H9 (cell line): ENCODE measurements around the gene TMCC1. TPM values are rescaled to one million over a fixed set of nuclear protein-coding genes. Genes with fewer than 3 reads are reported as not detected.
"Not testable (repeated sequence)": the region's sequence is repeated elsewhere in the genome, so short reads cannot be mapped to it uniquely, and the experiment has no call there.

Experiments used
- DNase-seq: peaks from one replicate; pipeline ENCODE4 v3.0.0-alpha.2; 2017
- H2AFZ ChIP-seq: one replicate; pipeline ENCODE4 v1.6.1; 2013; ENCODE audit warnings: mild to moderate bottlenecking, low read length, control low read depth, moderate library complexity
- H2AK5ac ChIP-seq: 2 replicates; pipeline ENCODE4 v1.6.1; 2013; ENCODE audit warnings: low read length, control low read depth, mixed read lengths; ENCODE audit not compliant: insufficient read length
- H2BK120ac ChIP-seq: one replicate; pipeline ENCODE4 v1.6.1; 2013; ENCODE audit warnings: low read depth, mild to moderate bottlenecking, low read length, control low read depth, inconsistent platforms; ENCODE audit not compliant: poor library complexity, severe bottlenecking
- H2BK12ac ChIP-seq: 2 replicates; pipeline ENCODE4 v1.6.1; 2013; ENCODE audit warnings: low read length, control low read depth, mixed read lengths, low read depth; ENCODE audit not compliant: insufficient read length
- H2BK15ac ChIP-seq: 2 replicates; pipeline ENCODE4 v1.6.1; 2013; ENCODE audit warnings: low read depth, low read length, control low read depth
- H2BK20ac ChIP-seq: one replicate; pipeline ENCODE4 v1.6.1; 2013; ENCODE audit warnings: low read depth, mild to moderate bottlenecking, low read length, control low read depth, inconsistent platforms; ENCODE audit not compliant: poor library complexity, severe bottlenecking
- H2BK5ac ChIP-seq: 2 replicates; pipeline ENCODE4 v1.6.1; 2013; ENCODE audit warnings: low read length, control low read depth, mixed read lengths; ENCODE audit not compliant: insufficient read length
- H3K14ac ChIP-seq: 2 replicates; pipeline ENCODE4 v1.6.1; 2013; ENCODE audit warnings: low read length, control low read depth; ENCODE audit not compliant: insufficient read depth
- H3K18ac ChIP-seq: 2 replicates; pipeline ENCODE4 v1.6.1; 2013; ENCODE audit warnings: low read depth, mild to moderate bottlenecking, mixed read lengths, low read length, control low read depth; ENCODE audit not compliant: insufficient read length
- H3K23ac ChIP-seq: 2 replicates; pipeline ENCODE4 v1.6.1; 2013; ENCODE audit warnings: low read length, control low read depth, mixed read lengths, low read depth; ENCODE audit not compliant: insufficient read length
- H3K23me2 ChIP-seq: 2 replicates; pipeline ENCODE4 v1.6.1; 2013; ENCODE audit warnings: low read depth, mild to moderate bottlenecking, mixed read lengths, low read length, control low read depth; ENCODE audit not compliant: insufficient read length, poor library complexity, severe bottlenecking
- H3K27ac ChIP-seq: 2 replicates; pipeline ENCODE4 v1.5.1; 2013; ENCODE audit warnings: low read length, control low read depth, mixed read lengths, low read depth; ENCODE audit not compliant: insufficient read length
- H3K27me3 ChIP-seq: 2 replicates; pipeline ENCODE4 v1.6.1; 2013; ENCODE audit warnings: low read length, control low read depth, inconsistent platforms; ENCODE audit not compliant: insufficient read depth
- H3K4ac ChIP-seq: 2 replicates; pipeline ENCODE4 v1.6.1; 2013; ENCODE audit warnings: low read depth, mild to moderate bottlenecking, control low read depth, inconsistent platforms, low read length, moderate library complexity
- H3K4me1 ChIP-seq: 2 replicates; pipeline ENCODE4 v1.6.1; 2013; ENCODE audit warnings: low read length, control low read depth, inconsistent platforms; ENCODE audit not compliant: insufficient read depth
- H3K4me2 ChIP-seq: 2 replicates; pipeline ENCODE4 v1.6.1; 2013; ENCODE audit warnings: low read length, control low read depth, mixed read lengths; ENCODE audit not compliant: insufficient read length, insufficient read depth
- H3K56ac ChIP-seq: 2 replicates; pipeline ENCODE4 v1.6.1; 2013; ENCODE audit warnings: low read depth, mild to moderate bottlenecking, mixed read lengths, low read length, control low read depth; ENCODE audit not compliant: insufficient read length
- H3K79me1 ChIP-seq: 2 replicates; pipeline ENCODE4 v1.6.1; 2013; ENCODE audit warnings: low read depth, mild to moderate bottlenecking, moderate library complexity, low read length, control low read depth, inconsistent platforms; ENCODE audit not compliant: insufficient read depth, poor library complexity, severe bottlenecking
- H3K79me2 ChIP-seq: 2 replicates; pipeline ENCODE4 v1.6.1; 2013; ENCODE audit warnings: low read length, control low read depth, inconsistent platforms; ENCODE audit not compliant: insufficient read depth
- H3K9ac ChIP-seq: 2 replicates; pipeline ENCODE4 v1.6.1; 2013; ENCODE audit warnings: low read length, control low read depth, mixed read lengths; ENCODE audit not compliant: insufficient read length; ENCODE audit errors: extremely low read depth
- H3K9me3 ChIP-seq: one replicate; pipeline ENCODE4 v1.6.1; 2013; ENCODE audit warnings: low read depth, low read length, inconsistent platforms; ENCODE audit not compliant: control insufficient read depth
- H3T11ph ChIP-seq: one replicate; pipeline ENCODE4 v1.6.1; 2013; ENCODE audit warnings: mild to moderate bottlenecking, low read length, control low read depth, inconsistent platforms
- H4K20me1 ChIP-seq: one replicate; pipeline ENCODE4 v1.6.1; 2013; ENCODE audit not compliant: control insufficient read depth, insufficient read length, insufficient read depth
- H4K5ac ChIP-seq: 2 replicates; pipeline ENCODE4 v1.6.1; 2013; ENCODE audit warnings: low read depth, mild to moderate bottlenecking, mixed read lengths, low read length, control low read depth; ENCODE audit not compliant: insufficient read length
- H4K8ac ChIP-seq: replicated peaks from 2 replicates; pipeline ENCODE4 v1.6.1; 2013; ENCODE audit warnings: low read length, control low read depth, mixed read lengths, low read depth; ENCODE audit not compliant: insufficient read length
- H4K91ac ChIP-seq: 2 replicates; pipeline ENCODE4 v1.6.1; 2013; ENCODE audit warnings: low read depth, mild to moderate bottlenecking, moderate library complexity, mixed read lengths, low read length, control low read depth; ENCODE audit not compliant: insufficient read length
- H3K27ac Mint-ChIP-seq, 3 experiments: 2 replicates in 2 of 3; 3 replicates in 1 of 3; pipeline ENCODE4 v1.8.0; 2020 to 2021; ENCODE audit warnings: mixed read lengths in 3 of 3, mild to moderate bottlenecking in 1 of 3, moderate library complexity in 1 of 3
- H3K27me3 Mint-ChIP-seq: 2 replicates; pipeline ENCODE4 v1.8.0; 2021; ENCODE audit warnings: low read depth, mild to moderate bottlenecking, moderate library complexity, mixed read lengths
- H3K36me3 Mint-ChIP-seq, 3 experiments: 2 replicates in 2 of 3; 3 replicates in 1 of 3; pipeline ENCODE4 v1.8.0; 2020 to 2021; ENCODE audit warnings: low read depth in 3 of 3, mixed read lengths in 3 of 3; ENCODE audit not compliant: insufficient read depth in 1 of 3
- H3K4me1 Mint-ChIP-seq, 2 experiments: 2 replicates each; pipeline ENCODE4 v1.8.0; 2020; ENCODE audit warnings: mixed read lengths in 2 of 2
- H3K4me3 Mint-ChIP-seq, 2 experiments: 2 replicates in 1 of 2; 3 replicates in 1 of 2; pipeline ENCODE4 v1.8.0; 2020 to 2021; ENCODE audit warnings: mild to moderate bottlenecking in 2 of 2, mixed read lengths in 2 of 2, moderate library complexity in 1 of 2
- H3K9me3 Mint-ChIP-seq, 2 experiments: 2 replicates in 1 of 2; 3 replicates in 1 of 2; pipeline ENCODE4 v1.8.0; 2020; ENCODE audit warnings: mild to moderate bottlenecking in 2 of 2, mixed read lengths in 2 of 2, moderate library complexity in 1 of 2
- CTCF ChIP-seq: fragments of 200-600 bp; sonication (generic); conservative IDR thresholded peaks from 3 replicates; pipeline ENCODE4 v1.8.0; 2021; ENCODE audit warnings: antibody characterized with exemption, mild to moderate bottlenecking
- WGBS: extraction: QIAGEN DNeasy Blood & Tissue Kit; methylation state at CpG from one replicate; pipeline ENCODE4 v1.1.7; 2013; ENCODE audit warnings: missing lambda C conversion rate, low lambda C conversion rate, mixed read lengths; ENCODE audit not compliant: insufficient read length; ENCODE audit errors: extremely low coverage; 5-methylcytosine and 5-hydroxymethylcytosine counted together
- total RNA-seq: library from RNA; stranded (reverse); gene quantifications from 2 replicates; pipeline ENCODE4 v1.2.1, GENCODE V29; 2021

Gene TMCC1
- total RNA-seq, 1 experiment from 2014 or later = 24.4 TPM

- H3K79me1 ChIP-seq = no peaks in the 10 kb centered on the region
- no peak overlapping the region for H3K23ac ChIP-seq
- H3K36me3 Mint-ChIP-seq = peaks cover 10 to 26% (median 18%) of the 10 kb centered on the region in 3 experiments
- no peak overlapping the region for H3K56ac ChIP-seq
- no peak overlapping the region for H2BK15ac ChIP-seq
- no peak overlapping the region for H3K27ac Mint-ChIP-seq
- no peak for DNase-seq
- no peaks in the 10 kb centered on the region for H3K27me3 ChIP-seq
- H2AK5ac ChIP-seq = no peak overlapping the region
- no peaks in the 10 kb centered on the region for H3K4me1 ChIP-seq
- H3K18ac ChIP-seq = no peak overlapping the region
- H4K8ac ChIP-seq = no peak overlapping the region
- H4K91ac ChIP-seq = no peak overlapping the region
- no peak overlapping the region for H2BK20ac ChIP-seq
- no peak overlapping the region for H4K5ac ChIP-seq
- H2BK120ac ChIP-seq = no peak overlapping the region
- H3K4ac ChIP-seq = no peak overlapping the region
- no peak overlapping the region for H3T11ph ChIP-seq
- H3K23me2 ChIP-seq = no peaks in the 10 kb centered on the region
- peaks cover 36 to 41% of the 10 kb centered on the region in 2 experiments for H3K9me3 Mint-ChIP-seq
- no peaks in the 10 kb centered on the region for H3K4me1 Mint-ChIP-seq
- H3K4me2 ChIP-seq = no peak overlapping the region
- H3K27ac ChIP-seq = no peak overlapping the region
- peaks cover 10% of the 10 kb centered on the region for H3K9me3 ChIP-seq
- no peak overlapping the region for H2AFZ ChIP-seq
- no peak overlapping the region for H3K9ac ChIP-seq
- H3K14ac ChIP-seq = no peak overlapping the region
- no peaks in the 10 kb centered on the region for H3K79me2 ChIP-seq
- no peak overlapping the region for H2BK5ac ChIP-seq
- H4K20me1 ChIP-seq = no peaks in the 10 kb centered on the region
- H3K27me3 Mint-ChIP-seq = peaks cover 3% of the 10 kb centered on the region; the same call in 1 of the 2 replicates
- H2BK12ac ChIP-seq = no peak overlapping the region
- no peak for TF ChIP-seq CTCF
- H3K4me3 Mint-ChIP-seq = no peak overlapping the region
These were observed 17.9 kb upstream of the TMCC1 start for GRCh38 chr3:129911261-129911861.

- H4K91ac ChIP-seq, H3K27me3 ChIP-seq, H4K8ac ChIP-seq, H3K9ac ChIP-seq, H3K4ac ChIP-seq, H3K23me2 ChIP-seq, DNase-seq, H2BK15ac ChIP-seq, H3K79me2 ChIP-seq, H3K4me1 Mint-ChIP-seq, H3K14ac ChIP-seq, H2AK5ac ChIP-seq, H4K20me1 ChIP-seq, H3K18ac ChIP-seq, H3K4me1 ChIP-seq, H2BK12ac ChIP-seq, H2BK120ac ChIP-seq, H3K4me3 Mint-ChIP-seq, H3K27me3 Mint-ChIP-seq, H2BK20ac ChIP-seq, H3K56ac ChIP-seq, H3K27ac Mint-ChIP-seq, H2AFZ ChIP-seq, H2BK5ac ChIP-seq, H3K23ac ChIP-seq, H3K79me1 ChIP-seq, H4K5ac ChIP-seq, H3T11ph ChIP-seq, H3K27ac ChIP-seq, H3K4me2 ChIP-seq: not testable (repeated sequence)
- peaks cover 27 to 33% (median 31%) of the 10 kb centered on the region in 3 experiments for H3K36me3 Mint-ChIP-seq
- peaks cover 27% of the 10 kb centered on the region for H3K9me3 ChIP-seq
- peaks cover 39 to 44% of the 10 kb centered on the region in 2 experiments for H3K9me3 Mint-ChIP-seq
- WGBS = no CpG with 5 or more reads among the region's 4 CpGs
These were observed 15.7 kb upstream of the TMCC1 start for GRCh38 chr3:129909235-129909634.
